ENCODE results near the gene SCN9A. TPM values are rescaled to one million over a fixed set of nuclear protein-coding genes. Genes with fewer than 3 reads are reported as not detected.

SCN9A gene
- total RNA-seq, 1 experiment from 2014 or later: 0.21 TPM

DNA sequence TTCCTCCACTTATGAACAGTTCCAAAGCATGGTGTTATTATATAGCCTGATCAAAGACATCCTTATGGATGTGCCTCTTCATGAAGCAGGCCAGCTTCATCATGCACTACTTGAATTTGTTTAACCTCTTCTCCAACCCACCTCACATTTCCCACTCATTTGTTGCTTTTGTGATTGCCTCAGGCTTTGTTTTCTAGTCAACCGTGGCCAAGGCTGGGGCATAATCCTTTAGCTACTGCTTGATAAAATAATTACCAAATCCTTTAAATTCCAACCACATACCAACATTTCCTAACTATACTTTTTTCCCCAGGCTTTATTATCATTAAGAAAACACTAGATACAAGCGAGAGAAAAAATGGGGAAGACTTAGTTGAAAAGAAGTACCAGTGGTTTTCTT, 208.3 kb downstream of the SCN9A start:
- no peak for DNase-seq (ENCODE audit: low read depth, low spot score)
- in situ Hi-C loops (cut with HindIII; ENCODE audit: low pct_unique_long_range_greater_than_20kb, low sequenced_read_pairs): no loop called here

DNA sequence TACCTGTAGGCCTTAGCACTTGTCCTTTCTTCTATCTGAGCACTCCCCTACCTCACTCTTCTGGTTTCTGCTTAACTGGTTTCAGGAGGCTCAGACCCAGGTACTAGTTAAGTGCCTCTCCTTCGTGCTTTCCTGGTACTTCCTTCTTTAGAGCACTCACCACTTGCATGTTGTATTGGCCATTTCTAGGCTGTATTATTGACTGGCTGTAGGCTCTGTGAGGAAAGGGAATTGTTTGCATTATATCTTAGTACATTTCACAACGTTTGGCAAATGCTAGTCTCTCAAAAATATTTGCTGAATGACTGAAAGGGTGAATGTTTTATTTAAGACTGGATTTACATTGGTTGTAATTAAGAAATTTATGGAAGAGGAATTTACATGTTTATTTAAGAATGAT, 212.0 kb downstream of the SCN9A start:
- in situ Hi-C loops (cut with HindIII; ENCODE audit: low pct_unique_long_range_greater_than_20kb, low sequenced_read_pairs): no loop called here
- DNase-seq (ENCODE audit: low read depth, low spot score): no peak

GRCh38 chr2:166158546-166158945, 217.2 kb downstream of the SCN9A start:
- no peak for DNase-seq (ENCODE audit: low read depth, low spot score)
- in situ Hi-C loops (cut with HindIII; ENCODE audit: low pct_unique_long_range_greater_than_20kb, low sequenced_read_pairs): no loop called here

- DNase-seq (ENCODE audit: low read depth, low spot score): no peak
- in situ Hi-C loops (cut with HindIII; ENCODE audit: low pct_unique_long_range_greater_than_20kb, low sequenced_read_pairs): no loop called here
These were observed 218.2 kb downstream of the SCN9A start for GRCh38 chr2:166157578-166157977.

DNA sequence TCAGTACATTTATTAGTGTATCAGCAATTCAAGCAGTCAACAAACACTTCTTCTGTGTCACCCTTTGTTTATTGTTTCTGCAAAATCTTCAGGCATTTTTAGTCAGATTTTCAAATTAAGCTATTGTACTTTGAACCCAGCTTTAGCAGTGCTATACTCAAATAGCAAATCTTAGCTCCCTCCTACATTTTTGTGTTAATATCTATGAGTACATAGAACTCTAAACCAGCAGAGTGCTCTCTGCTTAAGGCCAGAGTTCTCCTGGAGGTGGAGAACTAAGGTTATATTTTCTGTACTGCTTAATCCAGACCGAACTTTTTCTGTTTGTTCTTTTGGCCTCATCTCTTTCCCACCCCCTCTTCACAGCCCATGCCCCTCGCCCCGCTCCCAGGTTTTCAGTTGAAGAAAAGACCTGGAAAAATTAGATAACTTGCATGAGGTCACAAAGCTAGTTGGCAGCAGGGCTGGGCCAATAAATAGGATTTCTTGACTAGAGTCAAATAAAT, 218.7 kb downstream of the SCN9A start:
- in situ Hi-C loops (cut with HindIII; ENCODE audit: low pct_unique_long_range_greater_than_20kb, low sequenced_read_pairs): no loop called here
- DNase-seq (ENCODE audit: low read depth, low spot score): no peak

DNA sequence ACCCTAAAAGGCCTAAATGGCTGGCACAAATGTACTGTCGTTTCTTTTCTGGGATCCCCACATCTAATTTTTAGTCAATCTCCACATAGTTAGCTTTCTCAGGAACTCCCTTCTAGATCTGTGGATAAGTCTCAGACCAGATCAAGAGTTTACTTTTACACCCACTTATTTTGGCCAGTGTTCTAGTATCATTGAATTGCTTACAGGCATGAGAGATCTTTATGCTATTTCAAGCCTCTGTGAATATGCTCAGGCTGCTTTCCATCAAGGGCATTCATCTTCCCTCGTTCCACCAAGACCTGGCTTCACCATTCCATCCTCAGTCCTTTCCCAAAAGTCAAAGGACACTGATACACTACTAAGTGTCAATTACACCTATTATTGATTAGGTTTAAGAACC, 220.2 kb downstream of the SCN9A start:
- in situ Hi-C loops (cut with HindIII; ENCODE audit: low pct_unique_long_range_greater_than_20kb, low sequenced_read_pairs): no loop called here

DNA sequence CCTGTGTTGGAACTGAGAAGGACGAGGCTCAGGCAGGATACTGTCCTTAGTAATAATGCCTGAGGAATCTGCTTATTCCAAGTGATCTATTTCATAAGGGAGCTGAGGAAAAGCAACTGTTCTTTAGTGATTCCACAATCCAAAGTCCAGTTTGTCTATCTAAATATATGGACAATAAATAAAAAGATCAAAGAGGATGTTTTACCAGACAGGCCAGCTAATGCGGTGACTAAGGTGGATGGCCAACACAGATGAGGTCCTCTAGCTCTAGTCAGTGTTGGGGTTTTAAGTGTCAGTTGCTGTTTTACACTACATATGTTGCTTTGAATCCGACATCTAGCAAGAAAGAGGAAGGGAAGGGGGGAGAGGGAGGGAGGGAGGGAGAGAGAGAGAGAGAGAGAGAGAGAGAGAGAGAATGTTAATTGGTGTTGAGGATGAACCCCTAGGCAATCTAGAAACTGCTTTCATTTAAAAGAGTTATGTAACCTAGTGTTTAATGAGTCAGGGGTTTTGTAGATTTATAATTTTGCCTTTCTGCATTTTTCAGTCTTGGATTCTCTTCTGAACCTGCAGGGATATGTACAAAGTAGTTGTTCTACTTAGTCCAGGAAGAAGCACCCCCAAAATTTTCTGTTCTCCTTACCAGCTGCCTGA, 220.9 kb downstream of the SCN9A start:
- no peak for DNase-seq (ENCODE audit: low read depth, low spot score)
- in situ Hi-C loops (cut with HindIII; ENCODE audit: low pct_unique_long_range_greater_than_20kb, low sequenced_read_pairs): no loop called here

More for the DNA sequence above, 220.2 kb downstream of the SCN9A start:
- no peak for DNase-seq (ENCODE audit: low read depth, low spot score)

DNA sequence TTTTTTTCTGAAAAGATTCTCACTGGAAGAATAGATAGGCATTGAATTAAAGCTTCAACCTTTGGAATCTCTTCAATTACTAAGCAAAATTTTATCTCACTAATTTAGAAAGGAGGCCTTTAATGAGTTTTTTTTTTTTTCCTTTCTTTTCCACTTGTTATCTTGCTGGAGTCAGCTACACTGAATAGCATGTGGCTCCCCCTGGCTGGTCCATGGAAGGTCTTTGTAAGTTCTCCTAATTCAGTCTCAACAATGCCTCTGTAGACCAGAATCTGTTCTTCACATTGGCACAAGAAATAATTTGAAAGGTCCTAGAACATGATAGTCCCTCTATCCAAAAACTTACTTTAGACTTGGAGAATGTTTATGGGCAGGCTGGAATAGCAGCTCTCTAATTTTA, 223.7 kb downstream of the SCN9A start:
- no peak for DNase-seq (ENCODE audit: low read depth, low spot score)
- in situ Hi-C loops (cut with HindIII; ENCODE audit: low pct_unique_long_range_greater_than_20kb, low sequenced_read_pairs): no loop called here

- in situ Hi-C loops (cut with HindIII; ENCODE audit: low pct_unique_long_range_greater_than_20kb, low sequenced_read_pairs): no loop called here
- DNase-seq (ENCODE audit: low read depth, low spot score): no peak
These were observed 227.0 kb downstream of the SCN9A start for GRCh38 chr2:166148500-166149400.

DNA sequence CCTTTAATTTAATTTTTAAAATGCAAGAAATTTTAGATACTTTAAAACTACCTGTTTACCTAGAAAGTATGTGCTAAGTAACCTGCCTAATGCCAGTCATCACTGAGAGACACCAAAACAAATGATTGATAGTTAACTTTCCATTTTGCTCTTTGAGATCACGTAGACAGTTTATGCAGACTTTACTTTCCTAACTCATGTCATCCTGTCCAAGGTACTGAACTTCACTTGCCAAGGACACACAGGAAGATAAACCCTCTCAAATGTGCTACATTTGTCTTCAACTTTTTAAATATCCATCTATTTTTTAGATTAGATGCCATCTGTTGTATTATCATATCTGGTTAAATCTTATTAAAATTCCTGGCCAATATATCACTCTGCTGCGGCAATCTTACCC, 227.9 kb downstream of the SCN9A start:
- in situ Hi-C loops (cut with HindIII; ENCODE audit: low pct_unique_long_range_greater_than_20kb, low sequenced_read_pairs): no loop called here
- DNase-seq (ENCODE audit: low read depth, low spot score): no peak

Other genes with a start within 250 kb of the SCN9A start
- 0.48 and 0.77 TPM in 2 replicates for gene SCN1A, start 247.9 kb downstream of the SCN9A start, total RNA-seq (2014; rRNA removed; shearing (Covaris generic))
- not detected in 2 replicates for gene SCN7A, start 118.3 kb upstream of the SCN9A start, total RNA-seq (2014; rRNA removed; shearing (Covaris generic))

All from SK-MEL-5 (cell line).